HUES64 (cell line): Measurements from ENCODE around the gene ERI3.
"Not testable (repeated sequence)": the region's sequence is repeated elsewhere in the genome, so short reads cannot be mapped to it uniquely, and the experiment has no call there.

Experiments used
- H3K27ac ChIP-seq: 2 replicates; pipeline ENCODE4 v1.7.0; 2013; ENCODE audit warnings: low read depth, low read length, inconsistent platforms
- H3K27me3 ChIP-seq: 2 replicates; pipeline ENCODE4 v1.6.1; 2013; ENCODE audit warnings: mild to moderate bottlenecking, low read length; ENCODE audit not compliant: insufficient read depth
- H3K36me3 ChIP-seq: 2 replicates; pipeline ENCODE4 v1.6.1; 2013; ENCODE audit warnings: mild to moderate bottlenecking, low read length; ENCODE audit not compliant: insufficient read depth
- H3K4me1 ChIP-seq: 2 replicates; pipeline ENCODE4 v1.6.1; 2013; ENCODE audit warnings: mild to moderate bottlenecking, low read length, moderate library complexity; ENCODE audit not compliant: insufficient read depth
- H3K4me3 ChIP-seq: 2 replicates; pipeline ENCODE4 v1.5.1; 2013; ENCODE audit warnings: mild to moderate bottlenecking, low read length, moderate library complexity
- H3K9ac ChIP-seq: 2 replicates; pipeline ENCODE4 v1.6.1; 2013; ENCODE audit warnings: mild to moderate bottlenecking, low read depth, low read length
- H3K9me3 ChIP-seq: 2 replicates; pipeline ENCODE4 v1.6.1; 2013; ENCODE audit warnings: low read depth, low read length; ENCODE audit not compliant: insufficient read depth
- WGBS: fragments of 150-250, 120-280 bp; methylation state at CpG from one replicate; pipeline ENCODE4 v1.1.7; 2013; ENCODE audit warnings: missing lambda C conversion rate; 5-methylcytosine and 5-hydroxymethylcytosine counted together

Gene ERI3

DNA sequence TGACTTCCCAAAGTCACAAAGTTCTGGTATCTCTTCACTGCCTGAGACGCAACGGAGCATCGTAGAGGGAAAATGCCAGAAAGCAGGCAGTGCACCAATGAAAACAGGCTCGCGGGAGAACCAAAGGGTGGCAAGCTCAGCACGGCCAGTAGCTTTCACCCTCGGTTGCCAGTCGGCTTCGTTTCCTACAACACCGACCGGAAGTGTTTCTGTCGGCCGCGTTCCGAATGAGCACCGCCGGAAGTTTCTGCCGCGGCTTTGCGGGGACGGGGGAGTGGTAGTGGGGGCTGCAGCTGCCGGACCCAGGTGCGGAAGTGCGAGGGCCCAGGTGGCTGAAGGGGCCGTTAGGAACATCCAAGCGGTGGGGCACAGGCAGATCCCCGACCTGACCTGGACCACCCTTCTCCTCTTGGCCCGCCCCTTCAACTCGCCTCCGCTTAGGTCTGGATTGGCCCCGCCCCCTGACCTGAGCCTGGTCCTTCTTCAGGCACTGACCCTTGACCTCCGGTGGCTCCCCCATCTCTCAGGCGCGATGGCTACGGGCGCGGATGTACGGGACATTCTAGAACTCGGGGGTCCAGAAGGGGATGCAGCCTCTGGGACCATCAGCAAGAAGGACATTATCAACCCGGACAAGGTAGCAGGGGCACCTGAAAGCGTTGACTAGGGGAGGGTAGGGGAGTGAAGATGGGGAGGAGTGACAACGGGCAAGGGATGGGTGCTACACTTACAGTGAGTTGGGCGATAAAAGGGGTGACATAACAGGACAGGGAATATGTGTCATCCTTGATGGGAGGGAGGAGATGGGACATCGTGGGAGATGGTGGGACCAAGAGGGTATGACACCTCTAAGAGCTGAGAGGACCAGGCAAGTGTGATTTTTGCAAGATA, 141.6 kb downstream of the ERI3 start, which contains the start of gene DMAP1:
TSS of gene DMAP1 (plus strand) at position 250 of the 891 bp plus-strand sequence. CDS start at position 533, 283 bp downstream.
- H3K27me3 ChIP-seq = no peaks in the 10 kb centered on the region
- H3K4me1 ChIP-seq = no peaks in the 10 kb centered on the region
- H3K9me3 ChIP-seq = no peaks in the 10 kb centered on the region
- peak within 1 kb of the TSS; percentile 54; the same call in 1 of the 2 replicates for H3K27ac ChIP-seq
- peaks cover 38% of the 10 kb centered on the region for H3K36me3 ChIP-seq
- H3K4me3 ChIP-seq = peak within 1 kb of the TSS; percentile 90
- 1% methylated on average over 44 of the region's 44 CpGs for WGBS
- H3K9ac ChIP-seq = peak within 1 kb of the TSS; percentile 74

DNA sequence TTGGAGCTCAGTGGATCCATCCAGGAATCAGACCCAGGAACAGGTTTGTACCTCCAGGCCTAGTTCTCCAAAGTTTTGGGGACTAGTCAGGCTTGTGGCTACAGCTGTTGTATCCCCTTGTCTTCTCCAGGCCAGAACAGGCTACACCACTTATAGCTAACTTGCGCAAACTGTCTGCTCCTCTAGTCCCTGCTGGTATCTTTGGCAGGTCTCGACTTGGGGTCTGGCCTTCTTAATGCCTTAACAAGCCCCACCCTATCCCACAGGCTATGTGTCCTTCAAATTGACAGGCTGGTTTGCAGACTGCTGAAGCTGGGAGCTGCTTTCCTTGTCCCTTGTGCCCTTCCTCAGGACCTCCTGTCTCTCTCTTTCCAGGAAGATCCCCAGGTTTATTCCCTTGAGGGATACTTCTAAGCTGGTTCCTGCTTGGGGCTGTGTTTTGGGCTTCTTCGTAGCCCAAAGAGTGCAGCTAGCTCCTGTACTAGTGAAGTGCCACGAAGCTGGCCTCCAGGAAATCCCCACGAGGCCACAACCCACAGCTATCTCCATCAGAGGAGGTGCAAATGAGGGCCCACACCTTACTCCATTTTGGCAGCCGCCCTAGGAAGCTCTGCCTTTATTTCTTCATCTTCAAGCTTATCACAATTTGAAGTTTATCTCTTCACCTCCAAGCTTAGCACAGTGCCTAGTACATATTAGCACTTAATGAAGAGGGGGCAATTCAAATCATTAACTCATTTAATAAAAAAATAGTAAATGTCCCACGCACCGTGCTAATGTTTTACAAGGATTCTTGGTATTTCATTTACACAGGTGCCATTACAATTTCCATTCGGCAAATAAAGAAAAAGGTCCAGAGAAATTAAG, 142.5 kb downstream of the ERI3 start:
- peaks cover 31% of the 10 kb centered on the region for H3K36me3 ChIP-seq
- H3K9ac ChIP-seq = peak overlapping the region; percentile 40; the same call in 1 of the 2 replicates
- peak overlapping the region; percentile 90 for H3K4me3 ChIP-seq
- 73% methylated on average over 9 of the region's 9 CpGs for WGBS
- no peaks in the 10 kb centered on the region for H3K27me3 ChIP-seq
- no peaks in the 10 kb centered on the region for H3K9me3 ChIP-seq
- H3K4me1 ChIP-seq = no peaks in the 10 kb centered on the region
- H3K27ac ChIP-seq = no peak overlapping the region

DNA sequence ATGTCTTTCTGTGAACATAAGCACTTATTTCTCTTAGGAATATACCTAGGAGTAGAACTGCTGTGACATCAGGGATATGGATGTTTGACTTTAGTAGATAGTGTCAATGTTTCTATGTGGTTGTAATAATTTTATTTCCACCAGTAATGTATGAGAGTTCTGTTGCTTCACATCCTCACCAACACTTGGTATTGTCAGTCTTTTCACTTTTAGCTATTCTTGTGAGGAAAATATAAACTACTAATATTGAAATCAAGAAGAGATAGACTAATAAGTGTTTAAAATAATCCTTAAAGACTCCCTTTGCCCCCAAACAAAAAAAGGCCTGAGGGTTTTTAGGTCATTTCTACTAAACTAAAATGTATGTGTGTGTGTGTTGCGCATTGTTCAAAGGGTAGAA, 144.5 kb downstream of the ERI3 start:
- Histone ChIP-seq H3K9ac (no peak overlapping the region), H3K4me3 (no peak overlapping the region), H3K27me3 (no peaks in the 10 kb centered on the region), H3K4me1 (no peaks in the 10 kb centered on the region), H3K36me3 (peaks cover 12% of the 10 kb centered on the region), H3K27ac (no peak overlapping the region), H3K9me3 (no peaks in the 10 kb centered on the region)
- WGBS = no CpG with 5 or more reads among the region's 1 CpG

DNA sequence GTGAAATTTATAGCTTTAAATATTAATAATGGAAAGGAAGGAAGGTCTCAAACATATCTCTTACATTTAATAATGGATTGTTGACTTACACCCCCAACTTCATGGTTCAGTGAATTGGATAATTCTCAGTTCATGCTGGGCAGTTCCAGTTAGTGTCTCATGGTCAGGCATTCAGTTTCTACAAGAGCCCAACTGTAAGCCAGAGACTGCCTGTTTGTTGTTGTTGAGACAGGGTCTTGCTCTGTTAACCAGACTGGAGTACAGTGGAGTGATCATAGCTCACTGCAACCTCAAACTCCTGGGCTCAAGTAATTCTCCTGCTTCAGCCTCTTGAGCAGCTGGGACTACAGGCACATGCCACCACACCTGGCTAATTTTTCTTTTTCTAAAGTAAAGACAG, 146.8 kb downstream of the ERI3 start:
- H3K9ac ChIP-seq = no peak overlapping the region
- no peaks in the 10 kb centered on the region for H3K4me1 ChIP-seq
- H3K36me3 ChIP-seq = no peaks in the 10 kb centered on the region
- H3K4me3 ChIP-seq = no peak overlapping the region
- H3K27me3 ChIP-seq = no peaks in the 10 kb centered on the region
- no peak overlapping the region for H3K27ac ChIP-seq
- no peaks in the 10 kb centered on the region for H3K9me3 ChIP-seq

DNA sequence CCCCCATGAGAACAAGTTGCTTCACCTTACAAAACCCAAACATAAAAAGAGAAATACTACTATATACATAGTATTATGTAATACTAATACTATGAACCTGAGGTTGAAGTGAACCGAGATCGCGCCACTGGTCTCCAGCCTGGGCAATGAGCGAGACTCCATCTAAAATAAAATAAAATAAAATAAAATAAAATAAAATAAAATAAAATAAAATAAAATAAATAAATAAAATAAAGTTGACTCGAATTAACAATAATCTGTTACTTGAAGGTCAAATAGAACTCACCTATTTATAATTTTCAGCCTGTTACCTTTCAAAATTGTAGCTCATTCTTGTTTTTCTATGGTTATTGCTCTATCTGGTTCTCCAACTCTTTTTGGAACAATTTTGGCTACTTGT, 148.5 kb downstream of the ERI3 start:
- not testable (repeated sequence) for H3K36me3 ChIP-seq, H3K9me3 ChIP-seq, H3K9ac ChIP-seq, H3K4me3 ChIP-seq, H3K4me1 ChIP-seq, H3K27ac ChIP-seq, H3K27me3 ChIP-seq
- no CpG with 5 or more reads among the region's 5 CpGs for WGBS

DNA sequence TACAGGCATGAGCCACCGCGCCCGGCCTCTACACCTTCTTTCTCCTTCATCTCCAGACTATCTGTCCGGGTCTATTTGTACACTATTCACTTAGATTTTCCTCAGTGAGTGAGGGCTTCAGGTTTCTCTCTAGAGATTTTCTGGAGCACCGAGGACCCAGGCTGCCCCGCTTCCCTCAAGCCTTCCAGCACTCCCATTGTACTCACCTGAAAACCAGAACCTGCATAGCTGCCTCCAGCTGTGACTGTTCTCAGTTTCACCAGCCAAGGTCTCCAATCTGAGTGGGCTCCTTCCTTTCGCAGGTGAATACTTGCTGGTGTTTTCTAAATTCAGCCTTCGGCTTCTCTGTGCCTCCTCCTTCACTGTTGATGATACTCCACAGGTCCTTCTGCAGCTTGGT, 154.7 kb downstream of the ERI3 start:
- 86% methylated on average over 8 of the region's 8 CpGs for WGBS
- H3K36me3 ChIP-seq = no peaks in the 10 kb centered on the region
- H3K27ac ChIP-seq = no peak overlapping the region
- no peaks in the 10 kb centered on the region for H3K4me1 ChIP-seq
- H3K27me3 ChIP-seq = no peaks in the 10 kb centered on the region
- no peak overlapping the region for H3K9ac ChIP-seq
- H3K4me3 ChIP-seq = no peak overlapping the region
- no peaks in the 10 kb centered on the region for H3K9me3 ChIP-seq

DNA sequence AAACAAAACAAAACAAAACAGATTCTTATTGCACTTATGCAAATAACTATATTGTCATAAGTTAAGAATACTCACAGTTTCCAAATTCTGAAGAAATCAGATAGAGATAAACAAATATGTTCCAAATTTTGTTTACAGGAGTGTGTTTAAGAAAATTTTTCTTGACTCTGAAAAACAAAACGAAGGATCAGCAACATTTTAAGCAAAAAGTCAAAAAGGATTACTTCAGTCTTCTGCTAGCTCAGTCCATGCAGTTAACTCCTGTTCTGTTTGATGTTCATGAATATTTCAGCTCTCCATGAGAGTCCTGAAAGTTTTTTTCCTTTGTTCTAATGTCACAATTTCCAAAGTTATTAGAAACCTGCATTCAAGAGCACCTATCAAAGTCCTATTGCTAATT, 180.4 kb downstream of the ERI3 start:
- Histone ChIP-seq H3K4me3 (no peak overlapping the region), H3K9ac (no peak overlapping the region), H3K27me3 (no peaks in the 10 kb centered on the region), H3K27ac (no peak overlapping the region), H3K36me3 (no peaks in the 10 kb centered on the region), H3K4me1 (no peaks in the 10 kb centered on the region), H3K9me3 (peaks cover 52% of the 10 kb centered on the region)
- 95% methylated on average over 1 of the region's 1 CpG for WGBS
